Stimulated activated CD4-positive, alpha-beta T cell treated with anti-CD3 and anti-CD28 coated beads, Interleukin-2, amount 100 ng/mL, for 4 hours (primary cell): ENCODE data around the gene PDXK.
"Not testable (repeated sequence)": the region's sequence is repeated elsewhere in the genome, so short reads cannot be mapped to it uniquely, and the experiment has no call there.

Experiments used
- DNase-seq: peaks from one replicate; pipeline ENCODE4 v3.0.0-alpha.2; 2020; ENCODE audit warnings: low read depth

PDXK gene

GRCh38 chr21:43718872-43719747 is at the start of gene PDXK:
Gene PDXK, plus strand, starts transcription at chr21:43719129. Its CDS starts 166 bp downstream, at chr21:43719295.
- DNase-seq: peak; percentile 70

DNA sequence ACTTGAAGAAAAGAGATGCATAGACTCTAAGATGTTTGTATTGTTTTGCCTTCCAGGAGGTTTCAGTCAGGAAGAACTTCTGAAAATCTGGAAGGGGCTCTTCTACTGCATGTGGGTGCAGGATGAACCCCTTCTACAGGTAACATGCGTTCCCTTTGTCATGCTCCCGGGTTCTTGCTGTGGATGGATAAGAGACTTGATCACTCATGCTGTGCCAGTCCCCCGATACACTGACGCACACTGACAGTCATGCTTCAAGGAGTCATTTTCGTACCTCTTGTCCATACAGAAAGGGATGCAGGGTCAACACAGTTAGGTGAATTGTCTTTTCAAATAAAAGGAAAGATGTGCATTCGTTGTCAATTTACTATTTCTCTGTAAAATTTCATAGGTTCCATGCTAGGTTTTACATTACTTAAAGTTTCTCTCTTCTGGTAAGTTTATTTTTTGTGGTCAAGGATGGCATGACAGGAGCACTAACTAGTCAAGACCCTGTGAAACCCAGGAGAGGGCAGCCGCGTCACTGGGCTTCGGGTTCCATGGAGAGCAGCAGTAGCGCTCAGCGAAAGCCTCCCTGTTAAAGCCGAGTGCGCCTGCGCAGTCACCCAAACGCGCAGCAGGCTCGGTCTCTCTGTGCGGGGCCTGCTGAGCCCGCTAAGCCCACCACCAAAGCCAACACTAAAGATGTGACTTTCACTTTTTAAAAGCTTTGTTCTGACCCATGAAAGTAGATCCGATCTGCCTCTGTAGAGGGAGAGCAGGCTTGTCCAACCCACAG is 48.9 kb upstream of the PDXK start:
- no peak for DNase-seq

DNA sequence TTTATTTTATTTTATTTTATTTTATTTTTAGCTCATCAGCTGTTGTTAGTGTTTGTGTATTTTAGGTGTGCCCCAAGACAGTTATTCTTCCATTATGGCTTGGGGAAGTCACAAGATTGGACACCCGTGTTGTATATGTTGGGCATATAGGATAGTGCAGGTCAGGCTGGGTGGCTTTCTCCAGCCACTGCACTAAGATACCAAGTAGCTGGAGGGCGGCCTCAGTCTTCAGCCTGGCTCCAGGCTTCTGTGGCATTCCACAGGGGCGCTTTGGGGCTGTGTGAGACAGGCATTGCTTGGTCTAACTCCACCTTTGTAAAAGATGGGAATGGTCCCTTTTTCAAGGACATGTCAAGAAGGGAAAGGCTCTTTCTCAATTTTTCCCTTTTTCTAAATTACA is 43.1 kb upstream of the PDXK start:
- DNase-seq: no peak

- DNase-seq: no peak
Observed at GRCh38 chr21:43676391-43676790, 42.5 kb upstream of the PDXK start.

GRCh38 chr21:43679951-43680350 is 39.0 kb upstream of the PDXK start:
- no peak for DNase-seq

DNA sequence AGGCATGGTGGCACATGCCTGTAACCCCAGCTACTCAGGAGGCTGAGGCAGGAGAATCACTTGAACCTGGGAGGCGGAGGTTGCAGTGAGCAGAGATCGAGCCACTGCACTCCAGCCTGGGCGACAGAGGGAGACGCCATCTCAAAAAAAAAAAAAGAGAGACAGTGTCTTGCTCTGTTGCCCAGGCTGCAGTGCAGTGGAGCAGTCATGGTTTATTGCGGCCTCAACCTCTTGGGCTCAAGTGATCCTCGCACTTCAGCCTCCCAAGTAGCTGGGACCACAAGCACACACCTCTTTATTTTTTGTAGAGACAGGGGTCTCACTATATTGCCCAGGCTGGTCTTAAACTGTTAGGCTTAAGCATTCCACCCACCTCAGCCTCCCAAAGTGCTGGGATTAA is 38.5 kb upstream of the PDXK start:
- not testable (repeated sequence) for DNase-seq

DNA sequence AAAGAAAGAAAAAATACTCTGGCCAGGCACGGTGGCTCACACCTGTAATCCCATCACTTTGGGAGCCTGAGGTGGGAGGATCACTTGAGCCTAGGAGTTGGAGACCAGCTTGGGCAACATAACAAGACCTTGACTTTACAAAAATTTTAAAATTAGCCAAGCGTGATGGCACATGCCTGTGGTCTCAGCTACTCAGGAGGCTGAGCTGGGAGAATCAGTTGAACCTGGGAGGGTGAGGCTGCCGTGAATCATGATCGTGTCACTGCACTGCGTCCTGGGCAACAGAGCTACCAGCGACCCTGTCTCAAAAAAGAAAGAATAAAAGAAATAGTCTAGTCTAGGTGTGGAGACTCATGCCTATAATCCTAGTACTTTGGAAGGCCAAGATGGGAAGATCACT is 37.3 kb upstream of the PDXK start:
- no peak for DNase-seq

DNA sequence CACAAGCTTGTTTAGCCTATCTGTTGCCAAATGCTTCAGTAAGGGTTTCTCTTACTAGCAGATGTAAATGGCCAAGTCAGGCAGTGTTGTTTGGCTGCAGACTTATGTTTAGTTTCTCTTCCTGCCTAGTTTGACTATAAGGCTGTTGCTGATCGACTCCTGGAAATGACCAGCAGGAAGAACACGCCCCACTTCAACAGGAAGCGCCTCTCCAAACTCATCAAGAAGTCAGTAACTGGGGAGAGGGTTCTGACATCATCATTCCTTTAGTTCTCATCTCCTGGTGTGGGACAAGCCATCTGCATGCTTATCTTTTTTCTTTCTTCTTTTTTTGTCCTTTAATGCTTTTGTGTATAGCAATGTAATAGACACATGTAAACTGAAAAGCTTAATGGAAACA is 34.5 kb upstream of the PDXK start:
- DNase-seq: no peak

DNA sequence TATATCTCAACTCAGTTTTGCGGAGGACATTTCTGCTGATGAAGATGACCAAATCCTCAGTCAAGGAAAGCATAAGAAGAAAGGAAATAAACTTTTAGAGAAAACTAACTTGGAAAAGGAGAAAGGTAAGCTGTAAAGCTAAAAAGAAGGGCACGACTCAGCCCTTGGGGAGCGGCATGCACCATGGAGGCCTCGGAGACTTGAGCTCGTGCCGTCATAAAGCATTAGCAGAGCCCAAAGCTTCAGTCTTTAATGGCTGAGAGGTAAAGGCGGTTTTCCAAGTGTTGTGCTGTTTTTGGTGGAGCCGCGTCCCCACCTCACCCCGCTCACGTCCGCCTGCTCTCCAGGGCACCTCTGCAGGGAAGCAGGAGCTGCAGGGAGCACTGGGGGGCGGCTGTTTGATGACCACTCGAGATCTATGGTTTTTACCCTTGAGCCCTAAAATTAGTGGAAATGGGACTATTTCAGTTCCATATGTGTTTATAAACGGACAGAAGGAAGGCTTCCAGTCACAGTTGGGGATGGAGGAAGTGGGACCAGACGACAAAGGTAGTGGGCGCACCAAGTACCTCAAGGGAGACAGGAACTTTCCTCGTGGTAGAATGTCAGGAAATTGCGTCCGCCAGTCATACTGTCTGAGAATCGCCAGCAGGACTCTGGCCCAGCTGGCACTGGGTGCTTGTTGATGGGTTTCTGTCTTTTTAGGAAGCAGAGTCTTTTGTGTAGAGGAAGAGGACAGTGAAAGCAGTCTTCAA is 31.9 kb upstream of the PDXK start:
- DNase-seq: no peak

GRCh38 chr21:43687566-43688399 is 31.1 kb upstream of the PDXK start:
- DNase-seq: no peak

- no peak for DNase-seq
Observed at GRCh38 chr21:43688906-43689305, 30.0 kb upstream of the PDXK start.

DNA sequence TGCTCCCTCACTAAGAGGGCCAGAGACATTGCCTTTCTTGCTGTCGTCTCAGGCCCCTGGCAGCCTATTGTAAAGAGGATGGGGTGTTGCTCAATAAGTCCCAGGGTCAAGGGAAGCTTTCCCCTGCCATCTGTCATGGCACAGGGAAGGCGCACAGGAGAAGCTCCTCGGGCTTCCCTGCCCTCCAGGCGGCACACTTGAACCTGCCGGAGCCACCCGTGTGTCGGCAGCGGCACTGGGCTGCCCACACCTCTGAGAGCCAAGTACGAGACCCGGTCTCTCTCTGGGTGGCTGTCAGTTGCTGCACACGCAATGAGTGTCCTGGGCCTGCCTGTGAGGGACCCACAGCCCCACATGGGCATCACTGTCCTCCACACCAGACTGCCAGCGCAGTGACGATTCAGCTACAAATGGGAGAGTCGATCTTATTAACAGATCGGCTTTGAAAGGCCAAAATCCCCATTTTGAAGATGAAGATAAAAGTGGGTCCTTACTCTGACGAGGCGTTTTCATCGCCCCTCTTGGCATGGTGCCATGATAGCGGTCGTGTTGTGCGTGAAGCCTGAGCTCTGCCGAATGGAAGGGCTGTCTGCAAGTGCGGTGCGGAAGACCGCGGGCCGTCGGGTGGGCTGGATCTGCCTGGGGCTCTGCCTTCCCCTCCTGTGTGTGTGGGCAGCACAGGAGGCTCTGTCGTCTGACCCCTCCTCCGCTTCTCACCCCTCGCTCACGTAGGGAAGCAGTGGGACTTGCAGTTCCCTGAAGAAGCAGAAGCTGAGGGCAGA is 29.2 kb upstream of the PDXK start:
- no peak for DNase-seq

DNA sequence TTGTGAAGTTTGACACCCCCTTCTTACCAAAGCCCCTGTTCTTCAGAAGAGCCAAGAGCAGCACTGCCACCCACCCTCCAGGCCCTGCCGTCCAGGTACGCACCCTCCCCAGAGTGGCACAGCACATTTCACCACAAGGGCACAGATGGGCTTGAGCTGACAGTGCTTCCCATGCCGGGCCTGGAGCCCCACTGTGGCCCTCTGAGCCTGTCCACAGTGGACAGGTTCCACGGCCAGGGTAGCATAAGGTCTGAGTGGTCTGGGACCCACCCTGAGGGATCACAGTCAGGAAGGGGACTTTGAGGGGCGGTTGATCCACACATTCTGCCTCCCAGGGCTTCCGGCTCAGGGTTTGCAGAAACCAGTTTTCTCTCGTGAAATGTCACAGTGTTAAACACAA is 28.6 kb upstream of the PDXK start:
- DNase-seq: no peak

DNA sequence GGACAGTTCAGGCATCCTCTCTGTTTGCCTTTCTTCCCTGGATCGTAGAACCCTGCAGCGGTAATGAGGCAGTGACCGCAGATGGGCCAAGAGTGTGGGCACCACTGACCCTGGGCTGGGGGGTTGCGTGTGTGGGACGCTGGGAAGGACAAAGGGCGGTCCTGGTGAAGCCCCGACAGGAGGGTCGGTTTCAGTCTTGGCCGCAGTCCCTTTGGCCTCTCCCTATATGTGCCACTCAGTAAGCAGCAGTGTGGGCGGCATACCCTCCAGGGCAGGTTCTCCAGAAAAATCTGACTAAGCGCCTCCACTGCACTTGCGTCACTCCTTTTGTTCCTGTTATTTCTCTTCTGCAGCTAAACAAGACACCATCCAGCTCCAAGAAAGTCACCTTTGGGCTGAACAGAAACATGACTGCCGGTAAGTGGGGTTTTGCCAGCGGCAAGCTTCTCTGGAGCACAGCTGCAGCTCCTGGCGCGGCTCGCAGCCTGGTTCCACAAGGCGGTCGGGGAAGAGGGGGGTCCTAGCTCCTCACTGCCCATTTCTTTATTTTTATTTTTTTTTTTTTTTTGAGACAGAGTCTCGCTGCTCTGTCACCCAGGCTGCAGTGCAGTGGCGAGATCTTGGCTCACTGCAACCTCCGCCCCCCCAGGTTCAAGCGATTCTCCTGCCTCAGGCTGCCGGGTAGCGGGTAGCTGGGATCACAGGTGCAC is 27.7 kb upstream of the PDXK start:
- no peak for DNase-seq

DNA sequence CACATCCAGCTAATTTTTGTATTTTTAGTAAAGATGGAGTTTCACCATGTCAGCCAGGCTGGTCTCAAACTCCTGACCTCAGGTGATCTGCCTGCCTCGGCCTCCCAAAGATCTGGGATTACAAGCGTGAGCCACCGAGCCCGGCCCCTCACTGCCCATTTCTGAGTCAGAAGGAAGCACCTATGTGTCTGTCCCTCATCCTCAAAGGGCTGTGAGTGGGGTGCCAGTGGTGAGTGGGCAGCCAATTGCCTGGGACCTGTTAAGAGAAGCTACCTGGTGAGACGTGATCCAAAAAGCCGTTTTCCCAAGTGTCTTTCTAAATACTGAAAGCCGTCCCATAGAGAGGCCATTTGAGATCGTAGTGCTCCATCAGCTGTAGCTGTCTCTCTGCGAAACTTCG is 27.1 kb upstream of the PDXK start:
- no peak for DNase-seq

DNA sequence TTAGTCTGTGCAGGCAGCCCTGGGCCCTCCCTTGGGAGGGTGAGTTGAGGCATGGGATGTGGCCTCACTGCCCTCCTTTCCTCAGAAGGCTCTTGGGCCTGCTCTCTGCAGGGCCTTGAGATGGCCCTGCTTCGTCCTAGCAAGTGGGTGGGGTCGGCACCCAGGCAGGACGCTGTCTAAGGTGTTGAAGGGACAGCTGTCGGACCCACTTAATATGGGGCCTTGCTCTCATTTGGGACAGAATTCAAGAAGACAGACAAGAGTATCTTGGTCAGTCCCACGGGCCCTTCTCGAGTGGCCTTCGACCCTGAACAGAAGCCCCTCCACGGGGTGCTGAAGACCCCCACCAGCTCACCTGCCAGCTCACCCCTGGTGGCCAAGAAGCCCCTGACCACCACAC is 26.0 kb upstream of the PDXK start:
- DNase-seq: no peak

GRCh38 chr21:43693981-43694380 is 24.9 kb upstream of the PDXK start:
- DNase-seq: no peak

DNA sequence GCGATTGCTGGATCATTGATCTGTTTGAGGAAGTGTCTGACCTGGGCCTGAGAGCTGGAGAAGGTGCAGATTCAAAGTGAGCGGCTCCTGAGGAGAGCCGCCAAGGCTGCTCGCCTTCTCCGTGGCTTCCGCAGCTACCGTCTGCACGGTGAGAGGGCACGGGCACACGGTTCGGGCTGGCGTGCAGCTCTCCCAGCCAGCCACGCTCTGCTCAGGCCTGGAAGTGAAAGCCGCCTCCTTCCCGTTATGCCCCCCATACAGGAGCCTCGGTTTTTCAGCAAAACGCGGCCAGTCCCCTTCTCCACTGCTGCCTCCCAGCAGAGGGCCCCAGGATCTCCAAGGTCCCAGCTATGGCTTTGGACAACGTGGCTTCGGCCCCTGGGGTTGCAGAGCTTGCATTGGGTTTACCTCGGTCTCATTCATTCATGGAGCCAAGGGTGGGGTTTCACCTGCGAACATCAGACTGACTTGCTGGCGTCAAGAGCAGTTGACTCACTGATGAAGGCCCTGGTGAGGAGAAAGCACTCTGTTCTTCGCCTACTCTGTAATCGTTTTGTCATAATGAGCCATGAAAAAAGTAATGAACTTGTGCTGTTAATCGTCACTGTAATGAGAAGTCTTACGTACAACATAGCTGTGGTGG is 24.4 kb upstream of the PDXK start:
- no peak for DNase-seq

GRCh38 chr21:43696214-43696613 is 22.7 kb upstream of the PDXK start:
- DNase-seq: no peak
